GM12864 (cell line): ENCODE data around the gene COL25A1.

Experiments used
- DNase-seq: peaks from one replicate; pipeline ENCODE4 v3.0.0-alpha.2; 2011; ENCODE audit warnings: low read depth
- H3K4me3 ChIP-seq: 2 replicates; pipeline ENCODE4 v1.5.1; 2011; ENCODE audit warnings: mild to moderate bottlenecking, low read depth, low read length, control low read depth
- CTCF ChIP-seq: IDR thresholded peaks from 2 replicates; pipeline ENCODE4 v1.5.1; 2011; ENCODE audit warnings: low read depth, mild to moderate bottlenecking, moderate library complexity, low read length, control low read depth, inconsistent platforms; ENCODE audit errors: missing control alignments

COL25A1 gene

GRCh38 chr4:109229028-109229427 lies 73.4 kb downstream of the COL25A1 start:
- no peak for DNase-seq
- no peak for TF ChIP-seq CTCF
- H3K4me3 ChIP-seq, result no peak overlapping the region

GRCh38 chr4:109218288-109218687 lies 84.2 kb downstream of the COL25A1 start:
- DNase-seq, result no peak
- H3K4me3 ChIP-seq, result no peak overlapping the region
- TF ChIP-seq CTCF, result no peak

GRCh38 chr4:109216085-109216696 lies 86.3 kb downstream of the COL25A1 start:
- no peak overlapping the region for H3K4me3 ChIP-seq
- no peak for TF ChIP-seq CTCF
- no peak for DNase-seq

GRCh38 chr4:109215506-109215905 lies 87.0 kb downstream of the COL25A1 start:
- no peak overlapping the region for H3K4me3 ChIP-seq
- DNase-seq, result no peak
- no peak for TF ChIP-seq CTCF

- H3K4me3 ChIP-seq, result no peak overlapping the region
- no peak for TF ChIP-seq CTCF
- DNase-seq, result no peak
Observed at GRCh38 chr4:109214622-109215301, 87.7 kb downstream of the COL25A1 start.

GRCh38 chr4:109213056-109213455 lies 89.4 kb downstream of the COL25A1 start:
- no peak for TF ChIP-seq CTCF
- no peak for DNase-seq

GRCh38 chr4:109211671-109212070 lies 90.8 kb downstream of the COL25A1 start:
- H3K4me3 ChIP-seq, result no peak overlapping the region
- no peak for TF ChIP-seq CTCF
- DNase-seq, result no peak

More at GRCh38 chr4:109213056-109213455, 89.4 kb downstream of the COL25A1 start:
- no peak overlapping the region for H3K4me3 ChIP-seq
